Measurements from ENCODE around the gene MIOX.
A peak's percentile ranks its signal among the peaks of the same experiment; 100 is the strongest.
"Not testable (repeated sequence)": the region's sequence is repeated elsewhere in the genome, so short reads cannot be mapped to it uniquely, and the experiment has no call there.

Gene MIOX

GRCh38 chr22:50530877-50531545 is 44.4 kb downstream of the MIOX start:
- peak; percentile 44 for DNase-seq

GRCh38 chr22:50531546-50531961 is 44.9 kb downstream of the MIOX start:
- no peak for DNase-seq

GRCh38 chr22:50531962-50532674 is 45.5 kb downstream of the MIOX start:
- DNase-seq: peak; percentile 17

GRCh38 chr22:50532824-50533796 is 46.5 kb downstream of the MIOX start:
- DNase-seq: no peak

GRCh38 chr22:50533856-50534711 is 47.4 kb downstream of the MIOX start:
- not testable (repeated sequence) for DNase-seq

GRCh38 chr22:50535113-50535512 is 48.5 kb downstream of the MIOX start:
- DNase-seq: no peak

- no peak for DNase-seq
Observed at GRCh38 chr22:50536226-50536625, 49.6 kb downstream of the MIOX start.

- DNase-seq: no peak
Observed at GRCh38 chr22:50537765-50538164, 51.1 kb downstream of the MIOX start.

Data from GOT3 (cell line).